K562 (cell line): ENCODE results near the gene LGR6. TPM values are rescaled to one million over a fixed set of nuclear protein-coding genes. Genes with fewer than 3 reads are reported as not detected.

Experiments
- ATF1 ChIP-seq, 2 experiments: fragments of 450-650 bp in 1 of 2; IDR thresholded peaks; 2 replicates each; pipeline ENCODE4 v1.6.1; 2016; ENCODE audit warnings: missing compliant biosample characterization in 1 of 2, missing genetic modification characterization in 1 of 2
- CBX3 ChIP-seq, 2 experiments: IDR thresholded peaks; 1 replicate in 1 of 2; 2 replicates in 1 of 2; pipeline ENCODE4 v1.6.1; 2012; ENCODE audit warnings: inconsistent platforms in 2 of 2, low read length in 2 of 2, borderline replicate concordance in 1 of 2, control low read depth in 1 of 2
- CREB3 ChIP-seq: fragments of 450-650 bp; conservative IDR thresholded peaks from 2 replicates; pipeline ENCODE4 v1.6.1; 2016; ENCODE audit warnings: missing genetic modification characterization, low read depth, mild to moderate bottlenecking, missing compliant biosample characterization, moderate library complexity
- CXXC5 ChIP-seq: fragments of 250-450 bp; sonication (Bioruptor Pico); IDR thresholded peaks from 2 replicates; pipeline ENCODE4 v1.8.0; 2022; ENCODE audit warnings: inconsistent platforms, mild to moderate bottlenecking, moderate library complexity
- ETS2 ChIP-seq: IDR thresholded peaks from 2 replicates; pipeline ENCODE4 v1.6.1; 2016; ENCODE audit warnings: borderline replicate concordance, missing genetic modification characterization, mild to moderate bottlenecking, moderate library complexity, missing compliant biosample characterization; ENCODE audit not compliant: poor library complexity, severe bottlenecking
- ETV5 ChIP-seq: sonication (generic); formaldehyde crosslinking; IDR thresholded peaks from 2 replicates; pipeline ENCODE4 v1.4.0; 2020; ENCODE audit warnings: low read depth, mild to moderate bottlenecking, missing genetic modification reagents
- FOXA3 ChIP-seq, 2 experiments: fragments of 450-650 bp in 1 of 2; sonication (generic) in 1 of 2; formaldehyde crosslinking; IDR thresholded peaks in 1 of 2; conservative IDR thresholded peaks in 1 of 2; 2 replicates each; pipeline versions ENCODE4 v1.4.0 to v1.8.0; 2020 to 2022; ENCODE audit warnings: mild to moderate bottlenecking in 2 of 2, missing genetic modification reagents in 1 of 2
- GTF2E2 ChIP-seq: fragments of 200-800 bp; sonication (Bioruptor generic); IDR thresholded peaks from 2 replicates; pipeline ENCODE4 v1.6.1; 2016; ENCODE audit warnings: missing genetic modification characterization, missing compliant biosample characterization
- HDAC2 ChIP-seq: fragments of 450-650 bp; IDR thresholded peaks from 2 replicates; pipeline ENCODE4 v1.6.1; 2016; ENCODE audit warnings: mild to moderate bottlenecking
- HLTF ChIP-seq: fragments of 450-650 bp; IDR thresholded peaks from 2 replicates; pipeline ENCODE4 v1.6.1; 2016
- HOXB6 ChIP-seq: fragments of 250-450 bp; sonication (Bioruptor Pico); IDR thresholded peaks from 2 replicates; pipeline ENCODE4 v1.5.1; 2022; ENCODE audit warnings: mild to moderate bottlenecking, borderline replicate concordance
- JUND ChIP-seq, 2 experiments: IDR thresholded peaks; 2 replicates in 1 of 2; 3 replicates in 1 of 2; pipeline ENCODE4 v1.6.1; 2011; ENCODE audit warnings: borderline replicate concordance in 2 of 2, low read depth in 2 of 2, low read length in 2 of 2, improper control_type of control experiment in 1 of 2, missing biosample characterization in 1 of 2, missing genetic modification characterization in 1 of 2, missing genetic modification reagents in 1 of 2
- MLX ChIP-seq, 2 experiments: fragments of 450-650 bp in 1 of 2; sonication (generic) in 1 of 2; formaldehyde crosslinking; conservative IDR thresholded peaks; 2 replicates each; pipeline versions ENCODE4 v1.4.0 to v1.8.1; 2020 to 2022; ENCODE audit warnings: mild to moderate bottlenecking in 1 of 2, missing genetic modification reagents in 1 of 2
- MTF1 ChIP-seq: fragments of 250-450 bp; sonication (Bioruptor Pico); IDR thresholded peaks from 2 replicates; pipeline ENCODE4 v1.9.0; 2021; ENCODE audit warnings: moderate library complexity, mild to moderate bottlenecking, inconsistent platforms, borderline replicate concordance
- NR2F6 ChIP-seq: fragments of 450-650 bp; formaldehyde crosslinking; IDR thresholded peaks from 2 replicates; pipeline ENCODE4 v1.4.0; 2020; ENCODE audit warnings: mild to moderate bottlenecking
- PKNOX1 ChIP-seq: fragments of 450-650 bp; IDR thresholded peaks from 2 replicates; pipeline ENCODE4 v1.6.1; 2016
- POLR2A ChIP-seq: fragments of 450-650 bp; conservative IDR thresholded peaks from 2 replicates; pipeline ENCODE4 v1.6.1; 2016
- RNF2 ChIP-seq: sonication (generic); IDR thresholded peaks from 2 replicates; pipeline ENCODE4 v1.6.1; 2016
- SOX6 ChIP-seq: fragments of 450-650 bp; IDR thresholded peaks from 2 replicates; pipeline ENCODE4 v1.6.1; 2014; ENCODE audit warnings: mild to moderate bottlenecking
- SPI1 ChIP-seq: IDR thresholded peaks from 2 replicates; pipeline ENCODE4 v1.6.1; 2011; ENCODE audit warnings: low read depth, low read length, control low read depth, borderline replicate concordance
- TCF3 ChIP-seq: sonication (generic); formaldehyde crosslinking; IDR thresholded peaks from 2 replicates; pipeline ENCODE4 v1.4.0; 2020; ENCODE audit warnings: mild to moderate bottlenecking, missing genetic modification reagents
- TCFL5 ChIP-seq: fragments of 250-450 bp; sonication (Bioruptor Pico); conservative IDR thresholded peaks from 2 replicates; pipeline ENCODE4 v1.6.1; 2021; ENCODE audit warnings: mild to moderate bottlenecking, moderate library complexity, matching md5 sums
- TRIM24 ChIP-seq, 2 experiments: fragments of 450-650 bp; IDR thresholded peaks; 2 replicates each; pipeline ENCODE4 v1.6.1; 2016
- ZFP91 ChIP-seq: sonication (generic); formaldehyde crosslinking; IDR thresholded peaks from 2 replicates; pipeline ENCODE4 v1.8.0; 2022; ENCODE audit warnings: mild to moderate bottlenecking, missing genetic modification reagents
- polyA plus RNA-seq, 8 experiments: library from polyadenylated mRNA; depleted of rRNA in 4 of 8; stranded (reverse) in 5 of 8; unstranded in 3 of 8; fragments of >200 nt; fragmentation: Nextera tagmentation in 2 of 8; fragmentation: Illumina TruSeq in 1 of 8; extraction: Ambion mirVana in 2 of 8; extraction: Trizol in 1 of 8; gene quantifications; 2 replicates each; pipeline versions ENCODE4 v1.2.1 to v1.2.3, GENCODE V29; 2011 to 2014; ENCODE audit warnings: inconsistent platforms in 1 of 8, missing spikeins in 1 of 8
- total RNA-seq, 7 experiments: library from RNA; depleted of rRNA in 6 of 7; stranded (reverse); fragments of >200 nt in 6 of 7; fragmentation: Illumina TruSeq in 2 of 7; extraction: Trizol in 2 of 7; gene quantifications; 2 replicates each; pipeline versions ENCODE4 v1.2.1 to v1.2.3, GENCODE V29; 2011 to 2021; ENCODE audit warnings: low replicate concordance in 1 of 7

LGR6 gene
- total and polyA plus RNA-seq, 9 of the 15 experiments (the other 6 are each of a cell fraction or from before 2014, with no cell fraction given): 0.01 to 0.54 (median 0.17) TPM; not detected in 1

- TF ChIP-seq JUND (IDR thresholded peaks at IDR 0.05; ENCODE audit: borderline replicate concordance, low read depth, low read length): 0 out of 2 replicates have a peak, but pooled peaks have one; percentile 41
- no peak; the same call in 2 of the 3 replicates for TF ChIP-seq JUND (tag; IDR thresholded peaks at IDR 0.05; ENCODE audit: borderline replicate concordance, low read depth, low read length)
- peak; percentile 59 for TF ChIP-seq SOX6
- TF ChIP-seq CREB3 (tag): no peak
- TF ChIP-seq PKNOX1: 0 out of 2 replicates have a peak, but pooled peaks have one; percentile 14
- TF ChIP-seq TCFL5 (CRISPR knock-in tag): no peak
- TF ChIP-seq ATF1 (CRISPR knock-in tag; IDR thresholded peaks at IDR 0.05): no peak
- peak; percentile 46 for TF ChIP-seq ATF1 (tag; IDR thresholded peaks at IDR 0.05)
- TF ChIP-seq CBX3 (IDR thresholded peaks at IDR 0.05; ENCODE audit: borderline replicate concordance in 1 of 2, low read length in 2 of 2): no peak
- 0 out of 2 replicates have a peak, but pooled peaks have one; percentile 40 for TF ChIP-seq RNF2
- TF ChIP-seq ETV5 (CRISPR knock-in tag): peak; percentile 77; the same call in 1 of the 2 replicates
- peak; percentile 63 for TF ChIP-seq CXXC5
- TF ChIP-seq ETS2: no peak
- TF ChIP-seq TCF3: peak; percentile 91
- no peak for TF ChIP-seq NR2F6 (CRISPR knock-in tag)
- peak in 1 of 2 experiments; percentile 60; a peak in 1 of 4 replicates for TF ChIP-seq TRIM24 (IDR thresholded peaks at IDR 0.05)
- TF ChIP-seq HOXB6 (CRISPR knock-in tag): no peak
- TF ChIP-seq HLTF: no peak
- TF ChIP-seq HDAC2: 0 out of 2 replicates have a peak, but pooled peaks have one; percentile 28
- TF ChIP-seq POLR2A: no peak
- peak; percentile 82; the same call in 1 of the 2 replicates for TF ChIP-seq SPI1
- TF ChIP-seq GTF2E2 (tag): no peak
- TF ChIP-seq MTF1 (CRISPR knock-in tag): no peak
- TF ChIP-seq MLX (CRISPR knock-in tag; conservative IDR thresholded peaks at IDR 0.05): no peak
- TF ChIP-seq ZFP91 (CRISPR knock-in tag): no peak
- peak in 1 of 2 experiments; percentile 35; a peak in 2 of 4 replicates for TF ChIP-seq FOXA3 (CRISPR knock-in tag; conservative IDR thresholded peaks at IDR 0.05 in 1 of 2, IDR thresholded peaks at IDR 0.05 in 1 of 2)
These were observed 9.8 kb downstream of the LGR6 start (continued) for GRCh38 chr1:202203238-202204039.
